Epidermal melanocyte (primary cell): ENCODE measurements around the gene PLAC1.
A peak's percentile ranks its signal among the peaks of the same experiment; 100 is the strongest.

Experiments
- DNase-seq: peaks from one replicate; pipeline ENCODE4 v3.0.0; 2011; ENCODE audit warnings: low spot score; ENCODE audit not compliant: insufficient read length

Gene PLAC1

DNA sequence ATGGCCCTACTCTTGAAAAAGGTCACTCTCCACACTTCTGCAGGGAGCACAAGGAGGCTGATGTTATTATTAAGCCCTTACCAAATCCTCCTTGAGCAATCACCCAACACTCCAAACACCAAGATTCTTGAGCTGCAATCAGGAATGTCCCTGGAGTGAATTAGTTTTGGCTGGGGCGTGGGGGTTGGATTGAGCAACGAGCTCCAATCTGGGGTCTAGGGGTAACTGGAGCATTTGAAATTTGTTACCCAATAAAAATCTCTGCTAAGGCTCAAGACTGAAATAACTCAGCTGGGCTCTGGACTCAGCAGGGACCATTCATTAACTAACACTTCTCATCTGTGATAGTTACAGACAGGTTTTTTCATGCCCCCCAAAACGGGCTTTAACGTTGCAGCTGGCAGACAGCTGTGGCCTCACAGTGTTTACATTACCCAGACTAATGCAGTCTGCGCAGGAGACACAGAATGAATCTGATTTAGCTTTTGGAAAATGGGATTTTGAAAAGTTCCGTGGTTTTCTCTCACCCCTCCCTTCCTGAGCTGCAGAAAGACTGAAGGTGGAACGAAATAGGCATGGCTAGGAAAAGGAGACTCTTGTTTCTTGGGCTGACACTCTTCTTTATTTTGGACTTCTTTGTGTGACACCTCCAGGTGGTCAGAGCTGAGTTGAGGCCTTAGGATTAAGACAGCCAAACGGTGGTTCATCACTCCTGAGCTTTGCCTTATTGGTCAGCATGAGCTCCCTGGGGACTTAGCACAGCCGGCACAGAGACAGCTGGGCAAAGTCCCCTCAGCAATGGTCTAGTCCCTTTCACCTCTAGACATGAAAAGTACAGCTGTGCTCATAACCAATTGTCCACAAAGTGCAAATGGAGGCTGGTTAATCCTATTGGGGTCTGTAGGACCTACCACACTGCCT is 26.6 kb downstream of the PLAC1 start:
- no peak for DNase-seq

DNA sequence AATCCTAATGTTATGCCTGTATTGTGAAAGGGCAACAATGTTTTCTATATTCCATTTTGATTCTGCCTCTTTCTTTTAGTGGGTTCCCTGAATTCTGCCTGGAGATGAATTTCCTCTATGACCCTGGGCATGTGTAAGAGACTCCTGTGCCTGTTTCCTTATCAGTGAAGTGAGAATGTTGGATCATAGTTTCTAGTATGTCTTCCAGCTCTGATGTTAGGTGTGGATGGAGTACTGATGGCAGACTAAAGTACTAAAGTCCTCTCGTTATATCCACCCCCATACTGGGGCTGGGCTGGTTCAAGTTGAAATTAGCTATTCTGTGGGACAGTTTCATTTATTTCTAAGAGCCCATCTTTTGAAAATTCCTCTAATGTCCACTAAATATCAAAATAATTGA is 29.6 kb downstream of the PLAC1 start:
- DNase-seq = no peak

- DNase-seq = no peak
These were observed 31.8 kb downstream of the PLAC1 start for GRCh38 chrX:134626434-134626833.

GRCh38 chrX:134625315-134625718 is 33.0 kb downstream of the PLAC1 start:
- DNase-seq = no peak

DNA sequence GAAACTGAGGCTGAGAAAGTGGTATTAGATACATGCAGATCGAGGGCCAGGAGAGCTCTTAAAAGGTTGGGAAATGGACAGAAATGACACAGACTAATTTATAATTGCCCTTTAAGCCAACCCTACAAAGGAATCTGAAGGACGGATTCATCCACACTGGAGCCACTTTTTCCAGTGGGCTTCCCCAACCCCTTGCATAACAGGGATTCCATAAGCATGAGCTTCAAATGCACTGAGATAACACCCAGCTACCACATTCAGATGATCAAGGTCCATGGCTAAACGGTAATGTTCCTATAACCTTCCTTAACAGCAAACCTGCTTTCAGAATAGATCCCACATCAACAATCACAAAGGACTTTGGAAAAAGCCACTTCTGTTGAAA is 34.2 kb downstream of the PLAC1 start:
- no peak for DNase-seq

DNA sequence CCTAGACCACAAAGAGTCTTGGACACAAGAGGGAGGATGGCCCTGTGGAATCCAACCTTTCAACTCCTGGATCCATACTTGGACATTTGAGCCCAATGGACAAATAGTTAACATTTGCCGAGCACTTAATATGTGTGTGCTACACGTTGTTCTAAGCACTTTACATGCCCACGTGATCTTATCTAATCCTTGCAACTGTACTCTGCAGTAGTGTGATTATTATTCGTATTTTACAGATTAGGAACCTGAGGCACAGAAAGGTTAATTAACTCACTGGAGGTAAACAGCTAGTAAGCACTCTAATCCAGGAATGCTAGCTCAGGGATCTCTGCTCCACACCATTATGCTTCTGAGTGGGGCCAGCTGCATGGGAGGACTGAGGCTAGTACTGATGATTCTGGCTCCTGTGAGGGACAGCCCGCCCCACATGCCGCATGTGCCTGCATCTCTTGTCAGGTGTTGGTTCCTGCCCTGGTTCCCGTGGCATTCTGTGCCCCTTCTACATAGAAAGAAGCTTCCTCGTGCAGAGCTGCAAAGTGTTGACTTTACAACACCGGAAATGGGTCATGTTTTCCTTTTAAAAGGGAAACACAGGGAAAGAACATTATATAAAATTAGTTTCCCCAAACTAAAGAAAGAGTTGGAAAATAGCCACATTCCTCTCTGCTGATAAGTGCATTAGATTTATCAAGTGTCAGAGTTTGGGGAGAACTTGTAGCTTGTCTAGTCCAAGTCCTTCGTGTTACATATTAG is 34.8 kb downstream of the PLAC1 start:
- DNase-seq = no peak

DNA sequence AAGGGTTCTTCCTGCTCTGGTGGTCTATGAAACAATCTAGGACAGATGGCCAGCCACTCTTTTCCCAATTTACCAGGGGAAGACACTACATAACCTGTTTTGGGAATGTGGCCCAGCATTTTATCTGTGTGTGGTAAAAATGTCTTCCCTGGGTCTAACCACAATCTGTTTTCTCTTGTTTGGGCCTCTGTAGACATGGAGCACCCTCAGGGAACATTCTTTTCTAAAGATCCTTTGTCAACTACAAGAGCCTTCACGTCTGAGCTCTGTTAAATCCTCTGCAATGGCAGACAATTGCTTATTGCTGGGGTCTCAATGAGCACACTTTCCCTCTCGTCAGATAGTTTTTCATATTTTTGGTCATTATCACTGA is 35.5 kb downstream of the PLAC1 start:
- DNase-seq = no peak

DNA sequence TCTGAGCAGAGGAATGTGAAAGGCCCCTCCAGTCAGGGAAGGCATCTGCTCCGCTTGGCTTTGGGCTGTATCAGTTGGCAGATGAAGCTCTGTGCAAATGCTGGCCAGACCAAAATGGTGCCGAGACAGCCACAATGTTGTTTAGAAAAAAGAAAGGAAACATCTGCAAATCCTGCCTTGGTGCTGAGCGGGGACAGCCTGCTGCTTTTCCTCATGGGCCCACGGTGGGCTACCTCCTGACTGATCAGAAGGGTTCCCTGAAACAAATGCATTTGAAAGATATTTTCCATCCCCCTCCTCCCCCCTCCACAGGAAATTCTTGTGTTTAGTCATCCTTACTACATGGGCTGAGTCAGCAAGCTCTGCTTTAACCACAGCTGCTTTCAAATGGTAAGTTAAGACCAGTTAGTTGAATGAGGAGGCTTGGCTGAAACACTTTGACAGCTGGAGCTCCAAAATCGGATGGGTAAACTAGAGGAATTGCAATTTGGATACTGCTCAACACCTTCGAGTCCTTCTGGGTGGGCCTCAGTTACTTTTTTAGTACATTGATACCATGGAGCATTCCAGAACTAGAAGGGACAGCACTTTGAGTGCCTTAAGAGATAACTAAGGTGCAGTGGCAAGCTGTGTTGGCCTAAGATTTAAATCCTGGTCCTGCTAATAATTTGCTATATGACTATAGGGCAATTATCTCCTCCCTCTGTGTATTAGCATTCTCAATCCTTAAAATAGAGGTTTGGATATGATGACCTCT is 36.0 kb downstream of the PLAC1 start:
- peak; percentile 35 for DNase-seq

DNA sequence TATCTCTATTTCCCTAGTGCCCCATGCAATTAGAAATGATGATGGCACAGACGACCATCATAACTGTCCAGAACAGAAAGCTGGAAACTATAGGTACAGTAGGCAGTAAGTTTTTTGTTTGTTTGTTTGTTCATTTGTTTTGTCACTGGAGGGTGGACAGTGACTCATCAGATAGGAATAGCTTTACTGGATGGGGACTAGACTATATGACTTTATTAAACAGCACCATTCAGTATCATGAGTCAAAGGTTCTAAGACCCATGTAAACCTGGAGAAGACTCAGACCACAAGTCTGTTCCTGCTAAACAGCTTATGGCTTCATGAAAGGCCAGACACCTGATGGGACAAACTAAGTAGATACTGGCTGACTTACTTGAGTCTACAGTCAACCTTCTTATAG is 38.4 kb downstream of the PLAC1 start:
- DNase-seq = no peak

GRCh38 chrX:134613396-134613795 is 44.9 kb downstream of the PLAC1 start:
- no peak for DNase-seq

- no peak for DNase-seq
These were observed 50.1 kb downstream of the PLAC1 start for GRCh38 chrX:134608153-134608552.

DNA sequence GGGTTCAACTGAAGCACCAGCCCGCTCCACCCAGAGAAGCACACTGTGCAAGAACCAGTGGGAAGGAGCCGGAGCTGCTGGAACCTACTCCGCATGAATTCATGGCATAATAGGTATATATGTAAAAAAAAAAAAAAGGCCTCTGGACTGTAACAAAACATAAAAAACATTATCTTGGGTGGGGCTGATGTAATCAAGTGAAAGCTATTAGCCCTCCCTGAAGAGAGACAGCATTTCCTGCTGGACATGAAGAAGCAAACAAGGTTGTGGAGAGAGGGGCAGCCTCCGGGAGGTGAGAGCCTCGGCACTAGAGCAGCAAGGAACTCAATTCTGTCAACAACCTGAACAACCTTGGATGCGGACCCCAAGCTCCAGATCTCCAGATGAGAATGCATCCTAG is 50.7 kb downstream of the PLAC1 start:
- DNase-seq = no peak

DNA sequence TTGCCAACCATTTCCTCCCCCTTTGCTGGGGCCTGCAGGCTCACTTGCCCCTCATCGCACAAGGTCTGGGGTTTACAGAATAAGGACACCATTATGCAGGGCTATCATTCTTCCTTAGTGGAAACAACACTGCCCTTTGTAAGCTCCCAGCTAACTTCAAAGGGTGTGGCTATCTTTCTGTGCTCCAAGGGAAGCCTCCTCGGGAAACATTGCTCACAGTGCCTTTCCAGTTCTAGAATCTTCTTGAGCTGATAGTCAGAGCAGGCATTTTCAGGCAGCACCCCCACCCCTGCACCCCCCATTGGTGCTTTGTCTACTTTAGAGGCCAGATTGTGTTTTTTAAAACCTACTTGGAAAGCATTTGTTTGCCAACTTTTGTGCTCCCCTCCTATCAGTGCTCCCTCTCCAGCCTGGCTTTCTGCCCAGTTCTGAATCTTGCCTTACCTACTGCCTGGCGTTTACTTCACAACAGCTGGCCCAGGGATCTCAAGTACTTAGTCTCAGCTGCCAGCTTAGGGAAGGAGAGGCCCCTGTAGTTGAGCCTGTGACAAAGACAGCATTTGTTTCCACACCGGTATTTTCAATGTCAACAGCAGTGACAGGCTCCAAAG is 53.5 kb downstream of the PLAC1 start:
- DNase-seq = peak; percentile 50

GRCh38 chrX:134603806-134604700 is 54.2 kb downstream of the PLAC1 start:
- peak; percentile 30 for DNase-seq

GRCh38 chrX:134602410-134602809 is 55.9 kb downstream of the PLAC1 start:
- DNase-seq = no peak

- no peak for DNase-seq
These were observed 57.0 kb downstream of the PLAC1 start for GRCh38 chrX:134601240-134601765.

GRCh38 chrX:134600714-134601113 is 57.6 kb downstream of the PLAC1 start:
- no peak for DNase-seq

- no peak for DNase-seq
These were observed 58.9 kb downstream of the PLAC1 start for GRCh38 chrX:134599184-134599914.

DNA sequence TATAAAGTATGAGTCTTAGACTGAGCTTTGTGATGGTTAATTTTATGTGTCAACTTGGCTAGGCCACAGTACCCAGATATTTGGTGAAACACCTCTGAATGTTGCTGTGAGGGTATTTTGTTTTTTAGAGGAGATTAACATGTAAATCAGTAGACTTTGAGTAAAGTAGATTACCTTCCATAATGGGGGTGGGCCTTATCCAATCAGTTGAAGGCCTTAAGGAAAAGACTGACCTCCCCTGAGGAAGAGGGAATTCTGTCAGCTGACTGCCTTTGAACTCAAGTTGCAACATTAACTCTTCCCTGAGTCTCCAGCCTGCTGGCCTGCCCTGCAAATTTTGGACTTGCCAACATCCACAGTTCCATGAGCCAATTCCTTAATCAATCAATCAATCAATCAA is 66.0 kb downstream of the PLAC1 start:
- DNase-seq = no peak

GRCh38 chrX:134591502-134591901 is 66.8 kb downstream of the PLAC1 start:
- DNase-seq = no peak
